NB4 (cell line): ENCODE results near the gene FBXO41.

Experiments used
- DNase-seq: peaks from one replicate; pipeline ENCODE4 v3.0.0; 2010; ENCODE audit warnings: low read depth
- H3K4me3 ChIP-seq: one replicate; pipeline ENCODE4 v1.5.1; 2011; ENCODE audit warnings: mild to moderate bottlenecking, low read depth, low read length, moderate library complexity
- CTCF ChIP-seq: IDR thresholded peaks from one replicate; pipeline ENCODE4 v1.5.1; 2012; ENCODE audit warnings: low read depth, low read length
- MAX ChIP-seq: IDR thresholded peaks from 2 replicates; pipeline ENCODE4 v1.6.1; 2011; ENCODE audit warnings: low read depth, low read length
- MYC ChIP-seq: IDR thresholded peaks from 2 replicates; pipeline ENCODE4 v1.6.1; 2011; ENCODE audit warnings: low read depth, low read length
- POLR2A ChIP-seq: IDR thresholded peaks from 2 replicates; pipeline ENCODE4 v1.6.1; 2011; ENCODE audit warnings: mild to moderate bottlenecking; ENCODE audit not compliant: insufficient read length; ENCODE audit errors: extremely low read depth

FBXO41 gene

GRCh38 chr2:73257425-73258125, 26.7 kb downstream of the FBXO41 start:
- no peak for TF ChIP-seq CTCF
- no peak for TF ChIP-seq POLR2A
- TF ChIP-seq MAX, result no peak
- no peak for TF ChIP-seq MYC
- H3K4me3 ChIP-seq, result no peak overlapping the region
- peak; percentile 71 for DNase-seq

- no peak for DNase-seq
- TF ChIP-seq POLR2A, result no peak
- no peak for TF ChIP-seq MAX
- TF ChIP-seq MYC, result no peak
- no peak for TF ChIP-seq CTCF
- H3K4me3 ChIP-seq, result no peak overlapping the region
Measured at GRCh38 chr2:73257021-73257420, 27.3 kb downstream of the FBXO41 start.

GRCh38 chr2:73256618-73256922, 27.7 kb downstream of the FBXO41 start:
- no peak for DNase-seq
- TF ChIP-seq CTCF (no peak), MAX (no peak), MYC (no peak), POLR2A (no peak)
- H3K4me3 ChIP-seq, result no peak overlapping the region

GRCh38 chr2:73255907-73256617, 28.2 kb downstream of the FBXO41 start:
- TF ChIP-seq MYC (no peak), MAX (no peak), CTCF (no peak), POLR2A (no peak)
- DNase-seq, result no peak
- no peak overlapping the region for H3K4me3 ChIP-seq

GRCh38 chr2:73255007-73255644, 29.2 kb downstream of the FBXO41 start:
- DNase-seq, result peak; percentile 45
- no peak for TF ChIP-seq POLR2A
- no peak for TF ChIP-seq CTCF
- no peak for TF ChIP-seq MYC
- TF ChIP-seq MAX, result no peak

More at GRCh38 chr2:73255007-73255644, 29.2 kb downstream of the FBXO41 start:
- no peak overlapping the region for H3K4me3 ChIP-seq
